CD4-positive, alpha-beta T cell treated with Interleukin-6 for 4 hours (primary cell): Measurements from ENCODE around the gene SLC16A1.

Experiments
- DNase-seq: peaks from one replicate; pipeline ENCODE4 v3.0.0-alpha.2; 2020; ENCODE audit warnings: mixed read lengths

SLC16A1 gene

DNA sequence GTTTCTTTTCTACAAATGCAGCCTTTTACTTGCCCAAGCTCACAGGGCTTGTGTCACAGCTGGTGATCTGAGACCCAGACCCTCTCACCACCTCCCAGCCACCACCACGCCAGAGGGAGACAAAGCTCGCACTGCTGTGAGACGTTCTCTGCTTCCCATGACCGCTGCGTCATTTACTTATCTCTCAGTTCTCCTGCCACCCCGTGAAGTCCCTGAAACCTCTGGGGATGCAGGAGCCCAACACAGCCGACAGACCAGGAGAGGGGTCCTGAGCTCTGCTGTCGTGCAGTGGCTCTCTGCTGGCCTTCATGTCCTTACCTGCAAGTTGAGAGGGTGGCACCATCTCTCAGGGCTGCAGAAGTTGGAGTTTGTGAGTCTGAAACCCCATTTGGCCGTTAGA, 77.7 kb downstream of the SLC16A1 start:
- no peak for DNase-seq

DNA sequence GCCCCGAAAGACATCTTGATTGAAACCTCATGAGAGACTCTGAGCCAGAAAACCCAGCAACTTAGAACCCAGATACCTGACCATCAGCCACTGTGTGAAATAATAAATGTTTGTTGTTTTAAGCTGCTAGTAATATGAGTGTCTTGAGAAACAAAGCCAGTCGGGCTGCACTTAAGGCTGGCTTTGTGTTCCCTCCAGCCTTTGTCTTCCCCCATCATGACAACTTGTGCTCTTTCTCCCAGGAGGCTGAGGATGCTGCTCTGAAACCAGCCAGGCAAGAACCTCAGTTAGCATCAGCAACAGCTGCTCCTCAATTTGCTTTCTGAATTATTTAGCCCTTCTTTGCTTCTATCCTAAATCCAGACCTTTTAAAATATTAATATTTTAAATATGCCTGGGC, 78.2 kb downstream of the SLC16A1 start:
- DNase-seq: no peak

DNA sequence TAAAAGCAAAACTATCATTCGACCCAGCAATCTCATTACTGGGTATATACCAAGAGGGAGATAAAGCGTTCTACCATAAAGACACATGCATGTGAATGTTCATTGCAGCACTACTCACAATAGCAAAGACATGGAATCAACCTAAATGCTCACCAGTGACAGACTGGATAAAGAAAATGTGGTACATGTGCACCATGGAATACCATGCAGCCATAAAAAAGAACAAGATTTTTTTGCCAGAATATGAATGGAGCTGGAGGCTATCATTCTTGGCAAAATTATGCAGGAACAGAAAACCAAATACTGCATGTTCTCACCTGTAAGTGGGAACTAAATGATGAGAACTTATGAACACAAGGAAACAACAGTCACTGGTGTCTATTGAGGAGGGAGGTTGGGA, 79.7 kb downstream of the SLC16A1 start:
- DNase-seq: no peak

DNA sequence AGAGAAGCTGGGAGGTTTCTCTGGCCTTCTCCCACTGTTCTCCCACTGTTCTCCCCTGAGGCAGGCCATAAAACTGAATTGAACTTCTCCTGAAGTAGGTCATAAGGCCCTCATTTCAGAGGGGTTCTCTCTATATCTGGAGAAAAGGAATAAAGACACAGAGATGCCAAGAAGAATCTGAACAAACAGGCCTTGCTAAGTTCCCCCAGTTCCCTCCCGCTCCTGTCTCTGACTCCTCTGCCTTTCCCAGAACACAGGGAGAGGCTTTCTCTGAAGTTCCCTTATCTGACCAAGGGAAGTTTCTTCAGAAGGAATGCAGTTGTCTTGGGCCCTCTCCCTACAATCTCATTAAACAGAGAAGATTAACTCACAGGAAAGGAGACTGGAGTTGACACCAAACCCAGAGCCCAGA, 83.4 kb downstream of the SLC16A1 start:
- DNase-seq: no peak

DNA sequence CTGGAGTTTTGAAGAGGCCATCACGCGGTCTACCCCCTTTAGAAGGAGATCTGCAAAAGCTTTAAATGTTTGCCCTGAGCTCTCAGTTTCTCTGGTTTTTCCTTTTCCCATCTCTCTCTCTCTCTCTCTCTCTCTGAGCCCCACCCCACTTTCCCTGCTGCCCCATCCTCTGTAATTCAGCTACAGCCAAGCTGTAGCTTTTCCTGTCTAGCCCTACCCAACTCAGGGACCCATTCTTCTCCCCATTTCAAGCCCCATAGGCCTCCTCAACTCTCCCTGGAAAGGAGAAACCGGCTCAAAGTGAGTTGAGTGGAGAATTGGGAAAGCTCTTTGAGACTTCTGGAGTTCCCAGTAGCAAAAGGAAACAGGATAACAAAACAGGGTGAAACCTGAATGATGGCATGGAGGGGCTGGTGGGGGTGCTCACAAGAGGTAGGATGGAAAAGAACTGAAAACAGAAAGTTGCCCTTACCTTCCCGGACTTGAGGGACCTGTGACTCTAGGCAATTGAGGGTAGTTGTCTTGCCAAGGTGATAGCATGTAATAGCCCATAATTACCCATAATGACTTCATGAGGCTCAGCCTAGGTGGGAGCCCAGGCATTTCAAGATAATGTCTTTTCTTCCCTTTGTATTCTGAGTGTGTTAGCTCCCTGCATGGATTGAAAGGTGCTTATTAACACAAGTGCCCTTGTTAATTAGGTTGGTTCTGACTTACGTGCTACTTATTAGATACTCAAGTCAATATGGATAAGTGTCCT, 84.9 kb downstream of the SLC16A1 start:
- no peak for DNase-seq

DNA sequence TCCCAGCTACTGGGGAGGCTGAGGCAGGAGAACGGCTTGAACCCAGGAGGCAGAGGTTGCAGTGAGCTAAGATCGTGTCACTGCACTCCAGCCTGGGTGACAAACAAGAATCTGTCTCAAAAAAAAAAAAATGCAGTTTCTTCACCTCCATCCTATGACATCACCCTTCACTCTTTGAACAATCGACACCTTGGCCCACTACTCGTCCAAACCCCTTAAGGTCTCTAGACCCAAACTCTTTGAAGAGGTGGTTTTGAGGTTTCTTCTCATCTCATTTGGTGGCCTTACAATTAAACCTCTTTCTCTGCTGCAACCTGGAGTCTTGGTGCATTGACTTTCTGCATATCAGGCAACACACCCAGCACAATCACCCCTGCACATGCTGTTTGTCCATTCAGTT, 86.1 kb downstream of the SLC16A1 start:
- no peak for DNase-seq

DNA sequence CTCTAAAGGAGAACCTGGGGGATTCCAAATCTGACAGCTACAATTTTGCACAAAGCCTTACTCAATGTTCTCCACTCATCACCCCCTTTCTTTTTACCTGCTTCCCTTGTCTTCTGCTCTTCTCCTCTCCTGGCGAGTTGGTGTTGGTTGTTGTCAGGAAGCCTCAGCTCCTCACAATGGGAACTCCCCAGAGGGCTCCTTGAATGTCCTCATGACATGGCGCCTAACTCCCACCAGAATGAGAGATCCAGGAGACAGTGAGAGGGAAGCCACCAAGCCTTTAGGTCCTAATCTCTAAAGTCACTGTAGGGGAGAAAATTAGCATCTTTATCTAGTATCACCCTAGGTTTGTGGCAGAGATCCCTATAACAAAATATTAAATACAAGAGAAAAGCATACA, 87.8 kb downstream of the SLC16A1 start:
- DNase-seq: no peak

DNA sequence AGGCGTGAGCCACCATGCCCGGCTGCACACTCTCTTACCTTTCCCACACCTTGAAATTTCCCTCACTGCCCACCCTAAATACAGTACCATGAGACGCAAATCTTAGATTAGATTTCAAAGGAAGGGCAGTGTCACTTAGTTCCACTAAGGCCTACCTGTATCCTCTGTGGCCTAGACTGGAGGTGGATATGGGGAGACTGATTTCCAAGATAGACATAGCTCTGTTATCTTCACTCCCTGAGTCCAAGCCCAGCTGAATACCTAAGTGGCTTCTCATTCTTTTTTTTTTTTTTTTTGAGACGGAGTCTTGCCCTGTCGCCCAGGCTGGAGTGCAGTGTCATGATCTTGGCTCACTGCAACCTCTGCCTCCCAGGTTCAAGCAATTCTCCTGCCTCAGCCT, 89.0 kb downstream of the SLC16A1 start:
- no peak for DNase-seq

DNA sequence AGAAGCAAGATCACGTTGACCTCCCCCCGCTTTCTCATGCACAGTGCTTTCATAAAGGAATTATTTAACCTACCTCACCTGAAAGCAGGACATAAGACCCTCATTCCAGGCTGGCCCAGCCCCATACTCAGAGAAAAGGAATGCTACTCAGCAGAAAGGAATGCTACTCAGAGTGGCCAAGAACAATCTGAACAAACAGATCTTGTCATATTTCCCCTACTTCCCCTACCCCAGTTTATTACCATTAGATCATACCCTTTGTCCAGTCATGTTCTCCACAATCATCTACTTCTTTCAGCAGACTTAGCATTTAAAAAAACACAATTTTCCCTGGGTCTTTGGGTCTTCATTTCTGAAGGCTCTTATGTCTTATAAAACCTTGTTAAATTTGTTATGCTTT, 89.8 kb downstream of the SLC16A1 start:
- DNase-seq: no peak

DNA sequence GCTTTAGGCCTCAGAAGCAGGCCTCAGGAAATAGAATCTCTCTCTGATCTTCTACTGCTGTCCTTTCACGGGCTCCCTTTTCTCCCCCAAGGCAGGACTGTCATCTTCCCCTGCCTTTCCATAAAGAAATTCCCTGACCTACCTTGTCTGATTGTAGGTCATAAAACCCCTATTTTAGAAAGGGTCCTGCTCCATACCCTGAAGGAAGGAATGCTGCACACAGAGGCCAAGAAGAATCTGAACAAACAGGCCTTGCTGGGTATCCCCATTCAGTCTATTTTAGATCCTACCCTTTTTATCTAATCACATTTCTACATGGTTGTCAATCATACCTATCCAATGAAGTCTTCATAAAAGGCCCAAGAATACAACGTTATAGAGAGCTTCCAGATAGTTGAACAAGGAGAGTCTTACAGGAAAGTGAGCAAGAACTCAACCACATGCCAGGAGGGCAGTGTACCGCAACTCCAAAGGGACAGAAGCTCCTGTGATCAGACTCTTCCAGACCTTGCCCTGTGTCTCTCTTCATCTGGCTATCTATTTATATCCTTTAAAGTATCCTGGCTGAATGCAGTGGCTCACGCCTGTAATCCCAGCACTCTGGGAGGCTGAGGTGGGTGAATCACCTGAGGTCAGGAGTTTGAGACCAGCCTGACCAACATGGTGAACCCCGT, 93.1 kb downstream of the SLC16A1 start:
- no peak for DNase-seq
